Activated T-helper 1 cell treated with anti-CD3 and anti-CD28 coated beads, Interleukin-12 subunit alpha, Interleukin-12 subunit beta, Interleukin-2, Interleukin-4 antibody, amounts not matched to agents 30 ng/mL and 10 ng/mL and 1 ng/mL, durations not matched to agents 14 hours and 24 hours and 36 hours (primary cell): ENCODE results near the gene TUBD1. TPM values are rescaled to one million over a fixed set of nuclear protein-coding genes. Genes with fewer than 3 reads are reported as not detected.

ENCODE experiments used
- DNase-seq: peaks from one replicate; pipeline ENCODE4 v3.0.0; 2021; ENCODE audit warnings: low spot score
- H3K27ac Mint-ChIP-seq: one replicate; pipeline ENCODE4 v1.8.0; 2021; ENCODE audit warnings: mild to moderate bottlenecking, mixed read lengths
- H3K27me3 Mint-ChIP-seq: one replicate; pipeline ENCODE4 v1.8.0; 2022; ENCODE audit warnings: mild to moderate bottlenecking, moderate library complexity, mixed read lengths; ENCODE audit not compliant: insufficient read depth
- H3K36me3 Mint-ChIP-seq: one replicate; pipeline ENCODE4 v1.8.0; 2021; ENCODE audit warnings: low read depth, mixed read lengths
- H3K4me1 Mint-ChIP-seq: one replicate; pipeline ENCODE4 v1.8.0; 2021; ENCODE audit warnings: low read depth, mixed read lengths
- H3K4me3 Mint-ChIP-seq: one replicate; pipeline ENCODE4 v1.8.0; 2021; ENCODE audit warnings: mild to moderate bottlenecking, moderate library complexity, mixed read lengths
- H3K9me3 Mint-ChIP-seq: one replicate; pipeline ENCODE4 v1.8.0; 2021; ENCODE audit warnings: mixed read lengths
- intact Hi-C: fragments of 100-400 bp; cut with micrococcal nuclease; formaldehyde crosslinking; loops from one replicate; pipeline ENCODE4 v1.15.1; 2024
- total RNA-seq: library from RNA; stranded (reverse); gene quantifications from 2 replicates; pipeline ENCODE4 v1.2.3, GENCODE V29; 2022

Gene TUBD1
- total RNA-seq, 1 donor from 2014 or later: 13.2 TPM

- peaks cover 71% of the 10 kb centered on the region for H3K4me1 Mint-ChIP-seq
- peak overlapping the region; percentile 100 for H3K27ac Mint-ChIP-seq
- H3K9me3 Mint-ChIP-seq: no peaks in the 10 kb centered on the region
- intact Hi-C loops: loop anchor here (5.0 kb wide), 1 partner anchor 390 kb away; no protein-coding TSS in a partner anchor
- peak overlapping the region; percentile 90 for H3K4me3 Mint-ChIP-seq
- no peaks in the 10 kb centered on the region for H3K27me3 Mint-ChIP-seq
- peaks cover 27% of the 10 kb centered on the region for H3K36me3 Mint-ChIP-seq
- DNase-seq: no peak
Measured at GRCh38 chr17:59826706-59827453, 65.9 kb downstream of the TUBD1 start.

GRCh38 chr17:59825533-59826322, 67.0 kb downstream of the TUBD1 start:
- intact Hi-C loops: loop anchor here (1.0 to 5.0 kb wide), 6 partner anchors 12 to 388 kb away; no protein-coding TSS in a partner anchor
- Mint-ChIP-seq H3K27ac (peak overlapping the region; percentile 100), H3K9me3 (no peaks in the 10 kb centered on the region), H3K4me1 (peaks cover 64% of the 10 kb centered on the region), H3K4me3 (peak overlapping the region; percentile 90), H3K36me3 (peaks cover 27% of the 10 kb centered on the region), H3K27me3 (no peaks in the 10 kb centered on the region)
- no peak for DNase-seq

GRCh38 chr17:59815965-59816364, 76.8 kb downstream of the TUBD1 start:
- no peak for DNase-seq
- Mint-ChIP-seq H3K4me3 (no peak overlapping the region), H3K27ac (peak overlapping the region; percentile 13), H3K36me3 (peaks cover 40% of the 10 kb centered on the region), H3K27me3 (no peaks in the 10 kb centered on the region), H3K4me1 (peaks cover 45% of the 10 kb centered on the region), H3K9me3 (no peaks in the 10 kb centered on the region)
- intact Hi-C loops: no loop called here

GRCh38 chr17:59814685-59815084, 78.1 kb downstream of the TUBD1 start:
- no peak for DNase-seq
- H3K36me3 Mint-ChIP-seq: peaks cover 31% of the 10 kb centered on the region
- no peak overlapping the region for H3K4me3 Mint-ChIP-seq
- intact Hi-C loops: no loop called here
- H3K27ac Mint-ChIP-seq: no peak overlapping the region
- no peaks in the 10 kb centered on the region for H3K27me3 Mint-ChIP-seq
- peaks cover 36% of the 10 kb centered on the region for H3K4me1 Mint-ChIP-seq
- no peaks in the 10 kb centered on the region for H3K9me3 Mint-ChIP-seq

- DNase-seq: no peak
- H3K9me3 Mint-ChIP-seq: no peaks in the 10 kb centered on the region
- no peak overlapping the region for H3K27ac Mint-ChIP-seq
- H3K4me1 Mint-ChIP-seq: peaks cover 34% of the 10 kb centered on the region
- H3K27me3 Mint-ChIP-seq: no peaks in the 10 kb centered on the region
- intact Hi-C loops: no loop called here
- H3K36me3 Mint-ChIP-seq: peaks cover 31% of the 10 kb centered on the region
- H3K4me3 Mint-ChIP-seq: no peak overlapping the region
Measured at GRCh38 chr17:59814276-59814675, 78.5 kb downstream of the TUBD1 start.

- Mint-ChIP-seq H3K27ac (peak overlapping the region; percentile 70), H3K4me1 (peaks cover 43% of the 10 kb centered on the region), H3K36me3 (peaks cover 38% of the 10 kb centered on the region), H3K9me3 (no peaks in the 10 kb centered on the region), H3K4me3 (peak overlapping the region; percentile 37), H3K27me3 (no peaks in the 10 kb centered on the region)
- no peak for DNase-seq
- intact Hi-C loops: no loop called here
Measured at GRCh38 chr17:59812139-59812538, 80.6 kb downstream of the TUBD1 start.

DNA sequence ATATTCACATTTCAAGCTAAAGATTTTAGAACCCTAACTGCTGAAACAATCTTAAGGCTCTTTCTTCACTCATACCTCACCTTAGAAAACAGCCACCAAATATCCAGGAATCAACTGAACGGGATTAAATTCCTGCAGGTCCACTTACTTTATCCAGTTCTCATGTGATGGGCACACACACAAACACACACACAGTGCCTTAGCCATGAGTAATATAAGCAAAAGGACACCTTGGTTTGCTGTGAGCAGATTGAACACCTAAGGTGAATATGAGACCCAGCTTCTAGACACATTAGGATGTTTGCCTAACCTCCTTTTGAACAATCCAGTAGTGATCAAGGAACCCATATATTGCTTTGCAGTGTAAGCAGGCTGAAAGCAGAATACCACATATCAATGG, 81.5 kb downstream of the TUBD1 start:
- intact Hi-C loops: no loop called here
- Mint-ChIP-seq H3K36me3 (peaks cover 36% of the 10 kb centered on the region), H3K4me1 (peaks cover 41% of the 10 kb centered on the region)

DNA sequence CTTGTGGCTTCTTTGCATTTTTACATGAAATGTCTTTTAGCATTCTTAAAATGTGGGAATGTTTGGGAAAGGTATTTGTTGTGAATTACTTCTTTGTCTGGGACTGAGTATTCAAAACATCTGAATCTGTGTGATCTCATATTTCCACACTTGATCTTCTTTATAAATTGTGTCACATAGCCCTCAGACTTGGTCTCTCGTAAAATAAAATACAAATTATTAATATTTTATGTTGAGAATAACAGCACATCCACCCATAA, 81.9 kb downstream of the TUBD1 start:
- no peak for DNase-seq
- Mint-ChIP-seq H3K36me3 (peaks cover 32% of the 10 kb centered on the region), H3K27me3 (no peaks in the 10 kb centered on the region), H3K4me1 (peaks cover 37% of the 10 kb centered on the region), H3K4me3 (no peak overlapping the region), H3K27ac (no peak overlapping the region), H3K9me3 (no peaks in the 10 kb centered on the region)
- intact Hi-C loops: no loop called here

More for the DNA sequence above, 81.5 kb downstream of the TUBD1 start:
- H3K27me3 Mint-ChIP-seq: no peaks in the 10 kb centered on the region
- H3K9me3 Mint-ChIP-seq: no peaks in the 10 kb centered on the region
- no peak for DNase-seq
- H3K4me3 Mint-ChIP-seq: no peak overlapping the region
- no peak overlapping the region for H3K27ac Mint-ChIP-seq

Other genes starting within 250 kb of the TUBD1 start
- 49.7 and 51.1 TPM in 2 replicates for gene PTRH2, start 185.5 kb downstream of the TUBD1 start, total RNA-seq
- gene VMP1, start 185.3 kb downstream of the TUBD1 start, total RNA-seq: 357 and 374 TPM in 2 replicates
- 67.6 and 82.7 TPM in 2 replicates for gene RPS6KB1, start 178 bp upstream of the TUBD1 start, total RNA-seq
- 32.2 and 35.5 TPM in 2 replicates for gene RNFT1, start 71.8 kb upstream of the TUBD1 start, total RNA-seq
- 36.5 and 36.9 TPM in 2 replicates for gene HEATR6, start 186.0 kb upstream of the TUBD1 start, total RNA-seq